IMR-90 (cell line): ENCODE measurements around the gene AKT2.

Experiments used
- BHLHE40 ChIP-seq: fragments of 150-350 bp; IDR thresholded peaks from 2 replicates; pipeline ENCODE4 v1.6.1; 2016; ENCODE audit warnings: mild to moderate bottlenecking, low read depth, low read length
- CEBPB ChIP-seq: IDR thresholded peaks from 2 replicates; pipeline ENCODE4 v1.6.1; 2012; ENCODE audit warnings: low read depth, low read length, improper control_type of control experiment
- MAFK ChIP-seq: IDR thresholded peaks from 2 replicates; pipeline ENCODE4 v1.6.1; 2012; ENCODE audit warnings: low read depth, low read length, improper control_type of control experiment
- POLR2A ChIP-seq: IDR thresholded peaks from 2 replicates; pipeline ENCODE4 v1.6.1; 2012; ENCODE audit warnings: mild to moderate bottlenecking, low read depth, low read length
- RAD21 ChIP-seq: IDR thresholded peaks from 2 replicates; pipeline ENCODE4 v1.6.1; 2012; ENCODE audit warnings: low read length, improper control_type of control experiment
- RCOR1 ChIP-seq: IDR thresholded peaks from 2 replicates; pipeline ENCODE4 v1.6.1; 2012; ENCODE audit warnings: mild to moderate bottlenecking, low read length, improper control_type of control experiment; ENCODE audit not compliant: insufficient replicate concordance
- RFX5 ChIP-seq: IDR thresholded peaks from 2 replicates; pipeline ENCODE4 v1.8.0; 2012; ENCODE audit warnings: low read depth, mild to moderate bottlenecking, low read length, moderate library complexity
- TF ChIP-seq, protein P1 (sequence below): conservative IDR thresholded peaks from 2 replicates; pipeline ENCODE4 v1.5.1; 2012; ENCODE audit warnings: mild to moderate bottlenecking, low read depth, low read length, improper control_type of control experiment
- TF ChIP-seq, protein P2 (sequence below): fragments of 150-350 bp; IDR thresholded peaks from 2 replicates; pipeline ENCODE4 v1.6.1; 2017; ENCODE audit warnings: mild to moderate bottlenecking, antibody characterized with exemption, low read length, low read depth
- TF ChIP-seq, protein P3 (sequence below): fragments of 150-350 bp; IDR thresholded peaks from 2 replicates; pipeline ENCODE4 v1.6.1; 2016; ENCODE audit warnings: low read depth, mild to moderate bottlenecking, low read length, moderate library complexity, borderline replicate concordance

DNA sequence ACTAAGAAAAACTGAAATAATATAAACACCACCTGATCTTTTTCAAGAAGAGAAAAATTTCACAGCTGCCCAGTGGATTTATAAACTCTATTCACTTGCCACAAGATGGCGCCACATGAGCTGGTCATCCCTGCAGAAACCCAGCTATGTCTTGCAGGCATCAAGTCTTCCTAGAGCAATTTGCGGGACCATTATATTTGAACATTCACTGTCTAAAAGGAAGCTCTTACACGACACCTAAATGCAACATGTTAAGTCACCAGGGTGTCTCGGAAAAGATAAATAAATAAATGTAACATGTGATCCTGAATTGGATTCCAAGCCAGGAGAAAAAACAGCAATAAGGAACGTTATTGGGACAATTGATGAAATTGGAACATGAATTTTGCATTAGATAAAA, 20.3 kb upstream of the AKT2 start:
- TF ChIP-seq, protein P1, sequence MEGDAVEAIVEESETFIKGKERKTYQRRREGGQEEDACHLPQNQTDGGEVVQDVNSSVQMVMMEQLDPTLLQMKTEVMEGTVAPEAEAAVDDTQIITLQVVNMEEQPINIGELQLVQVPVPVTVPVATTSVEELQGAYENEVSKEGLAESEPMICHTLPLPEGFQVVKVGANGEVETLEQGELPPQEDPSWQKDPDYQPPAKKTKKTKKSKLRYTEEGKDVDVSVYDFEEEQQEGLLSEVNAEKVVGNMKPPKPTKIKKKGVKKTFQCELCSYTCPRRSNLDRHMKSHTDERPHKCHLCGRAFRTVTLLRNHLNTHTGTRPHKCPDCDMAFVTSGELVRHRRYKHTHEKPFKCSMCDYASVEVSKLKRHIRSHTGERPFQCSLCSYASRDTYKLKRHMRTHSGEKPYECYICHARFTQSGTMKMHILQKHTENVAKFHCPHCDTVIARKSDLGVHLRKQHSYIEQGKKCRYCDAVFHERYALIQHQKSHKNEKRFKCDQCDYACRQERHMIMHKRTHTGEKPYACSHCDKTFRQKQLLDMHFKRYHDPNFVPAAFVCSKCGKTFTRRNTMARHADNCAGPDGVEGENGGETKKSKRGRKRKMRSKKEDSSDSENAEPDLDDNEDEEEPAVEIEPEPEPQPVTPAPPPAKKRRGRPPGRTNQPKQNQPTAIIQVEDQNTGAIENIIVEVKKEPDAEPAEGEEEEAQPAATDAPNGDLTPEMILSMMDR = peak; percentile 90
- TF ChIP-seq POLR2A (no peak), RAD21 (peak; percentile 90), MAFK (no peak), CEBPB (no peak), RFX5 (no peak), RCOR1 (no peak), BHLHE40 (no peak)
- TF ChIP-seq, protein P2, sequence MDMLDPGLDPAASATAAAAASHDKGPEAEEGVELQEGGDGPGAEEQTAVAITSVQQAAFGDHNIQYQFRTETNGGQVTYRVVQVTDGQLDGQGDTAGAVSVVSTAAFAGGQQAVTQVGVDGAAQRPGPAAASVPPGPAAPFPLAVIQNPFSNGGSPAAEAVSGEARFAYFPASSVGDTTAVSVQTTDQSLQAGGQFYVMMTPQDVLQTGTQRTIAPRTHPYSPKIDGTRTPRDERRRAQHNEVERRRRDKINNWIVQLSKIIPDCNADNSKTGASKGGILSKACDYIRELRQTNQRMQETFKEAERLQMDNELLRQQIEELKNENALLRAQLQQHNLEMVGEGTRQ = no peak
- TF ChIP-seq, protein P3, sequence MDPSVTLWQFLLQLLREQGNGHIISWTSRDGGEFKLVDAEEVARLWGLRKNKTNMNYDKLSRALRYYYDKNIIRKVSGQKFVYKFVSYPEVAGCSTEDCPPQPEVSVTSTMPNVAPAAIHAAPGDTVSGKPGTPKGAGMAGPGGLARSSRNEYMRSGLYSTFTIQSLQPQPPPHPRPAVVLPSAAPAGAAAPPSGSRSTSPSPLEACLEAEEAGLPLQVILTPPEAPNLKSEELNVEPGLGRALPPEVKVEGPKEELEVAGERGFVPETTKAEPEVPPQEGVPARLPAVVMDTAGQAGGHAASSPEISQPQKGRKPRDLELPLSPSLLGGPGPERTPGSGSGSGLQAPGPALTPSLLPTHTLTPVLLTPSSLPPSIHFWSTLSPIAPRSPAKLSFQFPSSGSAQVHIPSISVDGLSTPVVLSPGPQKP = no peak
